ENCODE results near the gene ITPRID2. TPM values are rescaled to one million over a fixed set of nuclear protein-coding genes. Genes with fewer than 3 reads are reported as not detected.

ITPRID2 gene
- total and polyA plus RNA-seq, 2 of the 8 experiments (the other 6 are each of a cell fraction or from before 2014, with no cell fraction given) = 1.9 to 12.6 TPM

GRCh38 chr2:181957668-181958067 is 66.1 kb downstream of the ITPRID2 start:
- Histone ChIP-seq H2BK15ac (ENCODE audit: low read length) (no peak overlapping the region), H3K27ac (ENCODE audit: low read depth, low read length) (no peak overlapping the region), H2AFZ (ENCODE audit: low read length) (no peak overlapping the region), H3K56ac (replicated peaks; ENCODE audit: insufficient read length, low read depth, low read length) (no peak overlapping the region), H3K14ac (ENCODE audit: insufficient read length) (no peak overlapping the region), H3K18ac (ENCODE audit: extremely low read depth, low read length) (no peak overlapping the region), H4K8ac (ENCODE audit: extremely low read depth, insufficient read depth, low read length) (no peak overlapping the region), H2BK20ac (ENCODE audit: low read length) (no peak overlapping the region), H3K9ac (replicated peaks in 1 of 4; ENCODE audit: extremely low read depth in 1 of 4, low read depth in 3 of 4, low read length in 3 of 4) (no peak overlapping the region), H3K27me3 (replicated peaks in 1 of 4; ENCODE audit: control insufficient read depth in 3 of 4, extremely low read depth in 1 of 4, insufficient read depth in 3 of 4, low read length in 3 of 4) (no peaks in the 10 kb centered on the region), H4K5ac (ENCODE audit: insufficient read length, low read depth, low read length) (no peak overlapping the region), H3K79me2 (ENCODE audit: control insufficient read depth in 1 of 2, insufficient read depth in 2 of 2, low read length in 2 of 2) (no peaks in the 10 kb centered on the region), H2BK12ac (ENCODE audit: low read depth, low read length) (no peak overlapping the region), H4K91ac (replicated peaks; ENCODE audit: insufficient read length, low read length) (no peak overlapping the region), H2AK5ac (ENCODE audit: low read depth, low read length) (no peak overlapping the region), H3K23ac (ENCODE audit: insufficient read length) (no peak overlapping the region), H3K23me2 (ENCODE audit: low read depth, low read length) (no peaks in the 10 kb centered on the region), H3K4me2 (ENCODE audit: insufficient read depth in 1 of 2, low read depth in 2 of 2, low read length in 2 of 2) (no peak overlapping the region), H3K4ac (replicated peaks; ENCODE audit: insufficient read length, low read depth, low read length) (no peak overlapping the region), H2BK120ac (replicated peaks; ENCODE audit: low read depth, low read length) (no peak overlapping the region), H3K79me1 (ENCODE audit: low read depth, low read length) (no peaks in the 10 kb centered on the region), H4K20me1 (replicated peaks in 1 of 2; ENCODE audit: control insufficient read depth in 1 of 2, insufficient read depth in 2 of 2, low read length in 2 of 2) (no peaks in the 10 kb centered on the region), H3K4me1 (replicated peaks in 1 of 4; ENCODE audit: control insufficient read depth in 3 of 4, insufficient read depth in 4 of 4, low read length in 3 of 4) (no peaks in the 10 kb centered on the region), H3K36me3 (ENCODE audit: control insufficient read depth in 2 of 4, insufficient read depth in 4 of 4, low read length in 3 of 4) (no peaks in the 10 kb centered on the region), H3K9me3 (ENCODE audit: insufficient read depth in 2 of 2, low read depth in 1 of 2, low read length in 1 of 2) (no peaks in the 10 kb centered on the region; a peak in 1 of 4 replicates), H3K4me3 (ENCODE audit: extremely low read depth in 1 of 4, insufficient read depth in 2 of 4, low read depth in 3 of 4, low read length in 4 of 4) (no peak overlapping the region), H2BK5ac (ENCODE audit: low read depth, low read length) (no peak overlapping the region)
- DNase-seq (ENCODE audit: low read depth in 1 of 2, low spot score in 2 of 2) (no peak), FAIRE-seq (no peak)
- POLR2A ChIA-PET (ENCODE audit: partially characterized antibody) = no interaction called here
- CTCF ChIA-PET (ENCODE audit: partially characterized antibody) = interaction anchor here (0.9 to 1.2 kb wide), 2 partner anchors 215 to 220 kb away, joined by 3 to 4 read pairs; no protein-coding TSS in a partner anchor
- 95% methylated on average over 4 of the region's 4 CpGs; no CpG with 5 or more reads in 1 of the 2 experiments for WGBS, 2 experiments (ENCODE audit: extremely low coverage in 1 of 2, insufficient coverage in 1 of 2, insufficient read length in 1 of 2, insufficient replicate concordance in 2 of 2, low coverage in 1 of 2, low lambda C conversion rate in 2 of 2, missing lambda C conversion rate in 1 of 2)
- TF ChIP-seq, protein P1, sequence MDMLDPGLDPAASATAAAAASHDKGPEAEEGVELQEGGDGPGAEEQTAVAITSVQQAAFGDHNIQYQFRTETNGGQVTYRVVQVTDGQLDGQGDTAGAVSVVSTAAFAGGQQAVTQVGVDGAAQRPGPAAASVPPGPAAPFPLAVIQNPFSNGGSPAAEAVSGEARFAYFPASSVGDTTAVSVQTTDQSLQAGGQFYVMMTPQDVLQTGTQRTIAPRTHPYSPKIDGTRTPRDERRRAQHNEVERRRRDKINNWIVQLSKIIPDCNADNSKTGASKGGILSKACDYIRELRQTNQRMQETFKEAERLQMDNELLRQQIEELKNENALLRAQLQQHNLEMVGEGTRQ (IDR thresholded peaks at IDR 0.05; ENCODE audit: low read length) = no peak
- no peak for TF ChIP-seq RBBP5 (IDR thresholded peaks at IDR 0.05; ENCODE audit: borderline replicate concordance, low read depth, low read length)
- TF ChIP-seq KDM5A (IDR thresholded peaks at IDR 0.05; ENCODE audit: low read length) = no peak
- TF ChIP-seq TCF12 (IDR thresholded peaks at IDR 0.05; ENCODE audit: low read depth, low read length) = no peak
- TF ChIP-seq SP4 (IDR thresholded peaks at IDR 0.05; ENCODE audit: low read length) = no peak
- TF ChIP-seq, protein P2, sequence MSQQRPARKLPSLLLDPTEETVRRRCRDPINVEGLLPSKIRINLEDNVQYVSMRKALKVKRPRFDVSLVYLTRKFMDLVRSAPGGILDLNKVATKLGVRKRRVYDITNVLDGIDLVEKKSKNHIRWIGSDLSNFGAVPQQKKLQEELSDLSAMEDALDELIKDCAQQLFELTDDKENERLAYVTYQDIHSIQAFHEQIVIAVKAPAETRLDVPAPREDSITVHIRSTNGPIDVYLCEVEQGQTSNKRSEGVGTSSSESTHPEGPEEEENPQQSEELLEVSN (IDR thresholded peaks at IDR 0.05) = no peak
- TF ChIP-seq NRF1 (IDR thresholded peaks at IDR 0.05; ENCODE audit: low read depth, low read length) = no peak
- no peak for TF ChIP-seq JUN (IDR thresholded peaks at IDR 0.05; ENCODE audit: low read depth, low read length)
- no peak for TF ChIP-seq CHD2 (IDR thresholded peaks at IDR 0.05; ENCODE audit: low read length)
- TF ChIP-seq SP1 (IDR thresholded peaks at IDR 0.05; ENCODE audit: low read depth, low read length) = no peak

All from H1 (cell line).